GM18502 (cell line): ENCODE data around the gene RC3H2.
"Not testable (repeated sequence)": the region's sequence is repeated elsewhere in the genome, so short reads cannot be mapped to it uniquely, and the experiment has no call there.

Experiments
- ATAC-seq: cut with Tn5 transposase; IDR thresholded peaks from one replicate; pipeline ENCODE4 v1.9.1; 2021; ENCODE audit warnings: mild to moderate bottlenecking; ENCODE audit not compliant: unreplicated experiment, poor library complexity

The RC3H2 gene

GRCh38 chr9:122809261-122809660 lies 95.9 kb downstream of the RC3H2 start:
- not testable (repeated sequence) for ATAC-seq

- no peak for ATAC-seq
Observed at GRCh38 chr9:122808141-122808540, 97.0 kb downstream of the RC3H2 start.

GRCh38 chr9:122807271-122807900 lies 97.8 kb downstream of the RC3H2 start:
- no peak for ATAC-seq

- ATAC-seq, result no peak
Observed at GRCh38 chr9:122806661-122807060, 98.5 kb downstream of the RC3H2 start.

GRCh38 chr9:122800066-122801060 lies 104.8 kb downstream of the RC3H2 start, which contains the start of gene OR1K1:
TSS of gene OR1K1 (plus strand) at chr9:122800123. CDS start at chr9:122800123, 0 bp downstream.
- ATAC-seq, result no peak

- no peak for ATAC-seq
Observed at GRCh38 chr9:122797316-122798063, 107.7 kb downstream of the RC3H2 start.
